HepG2 (cell line): Measurements from ENCODE around the gene B3GNT9. TPM values are rescaled to one million over a fixed set of nuclear protein-coding genes. Genes with fewer than 3 reads are reported as not detected.
A peak's percentile ranks its signal among the peaks of the same experiment; 100 is the strongest.

ENCODE experiments used
- ATAC-seq: fragments of 200-7000 bp; cut with Tn5 transposase; 3 replicates; pipeline ENCODE4 v1.9.1; 2020; ENCODE audit warnings: mild to moderate bottlenecking, moderate library complexity
- BruUV-seq: library from RNA; stranded (reverse); fragments of 400-500 nt; replicated peaks from 2 replicates; lab custom pipeline; 2021; lab: Mats Ljungman, UMichigan
- CTCF ChIA-PET: fragments of 300-600 bp; formaldehyde crosslinking; extraction: SDS; loops from one replicate; lab custom pipeline; 2021; ENCODE audit warnings: low total read pairs, inconsistent platforms, low intra/inter-chr PET ratio; lab: Yijun Ruan, JAX
- POLR2A ChIA-PET: fragments of 350-600 bp; sonication (Branson Sonifier 250); formaldehyde crosslinking; loops from one replicate; lab custom pipeline; 2020; ENCODE audit warnings: antibody characterized with exemption, inconsistent platforms; lab: Yijun Ruan, JAX
- DNase-seq: peaks from one replicate; pipeline ENCODE4 v3.0.0-alpha.2; 2015; ENCODE audit warnings: low spot score
- FAIRE-seq: peaks from 3 replicates; lab custom pipeline; 2011; peaks lifted over from hg19 to GRCh38; lab: Jason Lieb, UNC
- H2AFZ ChIP-seq: one replicate; pipeline ENCODE4 v1.6.1; 2011; ENCODE audit warnings: low read length, inconsistent platforms
- H3K27ac ChIP-seq: fragments of 300-600 bp; 3 replicates; pipeline ENCODE4 v1.8.0; 2011; ENCODE audit warnings: mixed run types, mild to moderate bottlenecking, mixed read lengths, low read length, inconsistent platforms; ENCODE audit not compliant: insufficient read depth; ENCODE audit errors: extremely low read length
- H3K27me3 ChIP-seq, 2 experiments: fragments of 200-600 bp in 1 of 2; 2 replicates in 1 of 2; 3 replicates in 1 of 2; pipeline versions ENCODE4 v1.6.0 to v1.8.0; 2011; ENCODE audit warnings: low read length in 2 of 2, mild to moderate bottlenecking in 2 of 2, moderate library complexity in 2 of 2, inconsistent platforms in 1 of 2; ENCODE audit not compliant: insufficient read depth in 2 of 2, control insufficient read depth in 1 of 2
- H3K36me3 ChIP-seq, 2 experiments: fragments of 200-600 bp in 1 of 2; replicated peaks in 1 of 2; 2 replicates in 1 of 2; 3 replicates in 1 of 2; pipeline versions ENCODE4 v1.5.1 to v1.8.0; 2011; ENCODE audit warnings: low read length in 2 of 2, inconsistent platforms in 1 of 2; ENCODE audit not compliant: insufficient read depth in 2 of 2, control insufficient read depth in 1 of 2
- H3K4me1 ChIP-seq: 2 replicates; pipeline ENCODE4 v1.5.1; 2012; ENCODE audit warnings: low read length, inconsistent platforms; ENCODE audit not compliant: insufficient read depth
- H3K4me2 ChIP-seq: 2 replicates; pipeline ENCODE4 v1.6.0; 2011; ENCODE audit warnings: low read depth, low read length, inconsistent platforms
- H3K4me3 ChIP-seq, 3 experiments: fragments of 200-600 bp in 1 of 3; sonication (generic), shearing (Covaris generic) in 1 of 3; replicated peaks in 1 of 3; 2 replicates each; pipeline ENCODE4 v1.5.1; 2011 to 2016; ENCODE audit warnings: low read length in 3 of 3, inconsistent platforms in 2 of 3, low read depth in 2 of 3, mild to moderate bottlenecking in 2 of 3, control low read depth in 1 of 3, mixed read lengths in 1 of 3; ENCODE audit not compliant: insufficient read depth in 1 of 3
- H3K79me2 ChIP-seq: one replicate; pipeline ENCODE4 v1.6.1; 2011; ENCODE audit warnings: low read length, inconsistent platforms; ENCODE audit not compliant: insufficient read depth
- H3K9ac ChIP-seq: 2 replicates; pipeline ENCODE4 v1.6.0; 2011; ENCODE audit warnings: mild to moderate bottlenecking, low read depth, low read length, inconsistent platforms; ENCODE audit not compliant: insufficient read depth
- H3K9me3 ChIP-seq: 2 replicates; pipeline ENCODE4 v1.5.1; 2012; ENCODE audit warnings: mild to moderate bottlenecking, low read length
- H4K20me1 ChIP-seq: 2 replicates; pipeline ENCODE4 v1.6.0; 2011; ENCODE audit warnings: inconsistent platforms, mild to moderate bottlenecking, low read length, moderate library complexity; ENCODE audit not compliant: insufficient read depth
- AGO2 ChIP-seq: fragments of 200-400 bp; formaldehyde crosslinking; optimal IDR thresholded peaks from 2 replicates; pipeline ENCODE3; 2017; ENCODE audit warnings: mild to moderate bottlenecking, low read depth, low read length, moderate library complexity
- HNF4A ChIP-seq: sonication (generic); formaldehyde crosslinking; IDR thresholded peaks from 2 replicates; pipeline ENCODE4 v1.4.0; 2020; ENCODE audit warnings: missing genetic modification reagents
- KDM1A ChIP-seq: IDR thresholded peaks from 2 replicates; pipeline ENCODE4 v1.6.1; 2016; ENCODE audit warnings: missing compliant biosample characterization
- NKX3-1 ChIP-seq: sonication (generic); formaldehyde crosslinking; IDR thresholded peaks from 2 replicates; pipeline ENCODE4 v1.5.0; 2020; ENCODE audit warnings: missing genetic modification reagents
- ONECUT2 ChIP-seq: sonication (generic); formaldehyde crosslinking; IDR thresholded peaks from 2 replicates; pipeline ENCODE4 v1.4.0; 2020; ENCODE audit warnings: missing genetic modification reagents
- POLR2A ChIP-seq, 2 experiments: IDR thresholded peaks; 2 replicates each; pipeline ENCODE4 v1.6.1; 2011; ENCODE audit warnings: low read depth in 2 of 2, low read length in 2 of 2, mild to moderate bottlenecking in 1 of 2, moderate library complexity in 1 of 2; ENCODE audit not compliant: insufficient read depth in 1 of 2
- RCOR2 ChIP-seq: IDR thresholded peaks from 2 replicates; pipeline ENCODE4 v1.6.1; 2016; ENCODE audit warnings: missing biosample characterization, missing genetic modification reagents
- TRIM24 ChIP-seq: sonication (generic); formaldehyde crosslinking; IDR thresholded peaks from 2 replicates; pipeline ENCODE4 v1.8.0; 2022; ENCODE audit warnings: mild to moderate bottlenecking, missing genetic modification reagents
- ZFP36L1 ChIP-seq: sonication (generic); formaldehyde crosslinking; IDR thresholded peaks from 2 replicates; pipeline ENCODE4 v1.8.0; 2022; ENCODE audit warnings: mild to moderate bottlenecking, missing genetic modification reagents, moderate library complexity
- WGBS: methylation state at CpG from one replicate; pipeline ENCODE4 v1.1.6; 2017; ENCODE audit warnings: low lambda C conversion rate; 5-methylcytosine and 5-hydroxymethylcytosine counted together
- in situ Hi-C: cut with HindIII; loops from 2 replicates; pipeline ENCODE4 v1.10.0; 2017; ENCODE audit warnings: low pct_unique_long_range_greater_than_20kb; ENCODE audit not compliant: extremely low pct_ligation_motif_present
- intact Hi-C: fragments of 100-400 bp; cut with micrococcal nuclease; formaldehyde crosslinking; loops from one replicate; pipeline ENCODE4 v1.10.0; 2022; ENCODE audit not compliant: unreplicated experiment
- polyA plus RNA-seq, 8 experiments: library from polyadenylated mRNA; depleted of rRNA in 3 of 8; stranded (reverse) in 7 of 8; unstranded in 1 of 8; fragments of >200 nt; fragmentation: Illumina TruSeq in 4 of 8; extraction: Trizol in 4 of 8; gene quantifications; 2 replicates each; pipeline versions ENCODE4 v1.2.1 to v1.2.3, GENCODE V29; 2011 to 2016; ENCODE audit warnings: low read depth in 4 of 8, missing spikeins in 1 of 8, mixed read lengths in 1 of 8; ENCODE audit not compliant: insufficient read depth in 1 of 8
- total RNA-seq, 5 experiments: library from RNA; depleted of rRNA; stranded (reverse); fragments of >200 nt; fragmentation: Illumina TruSeq; extraction: Trizol; gene quantifications; 2 replicates each; pipeline ENCODE4 v1.2.3, GENCODE V29; 2016; ENCODE audit warnings: low read depth in 1 of 5
- TF ChIP-seq, protein P1 (sequence below): sonication (generic); formaldehyde crosslinking; IDR thresholded peaks from 2 replicates; pipeline ENCODE4 v1.4.0; 2020; ENCODE audit warnings: mild to moderate bottlenecking, missing genetic modification reagents

The B3GNT9 gene
- total and polyA plus RNA-seq, 2 of the 13 experiments (the other 11 are each of a cell fraction or from before 2014, with no cell fraction given), result 1.5 to 3.1 TPM

GRCh38 chr16:67144943-67145342 is 5.9 kb downstream of the B3GNT9 start:
- H3K4me1 ChIP-seq, result peaks cover 8% of the 10 kb centered on the region
- no peak for ATAC-seq
- no peak overlapping the region for H3K4me3 ChIP-seq
- H3K27ac ChIP-seq, result no peak overlapping the region
- H3K36me3 ChIP-seq, result peaks cover 70 to 91% of the 10 kb centered on the region in 2 experiments
- no peaks in the 10 kb centered on the region for H3K79me2 ChIP-seq
- no peak overlapping the region for H3K4me2 ChIP-seq
- 100% methylated on average over 2 of the region's 2 CpGs for whole genome bisulfite sequencing
- no peak overlapping the region for H2AFZ ChIP-seq
- ChIA-PET POLR2A (no interaction called here), CTCF (no interaction called here)
- no peak for FAIRE-seq
- H4K20me1 ChIP-seq, result peaks cover 9% of the 10 kb centered on the region; the same call in 1 of the 2 replicates
- in situ Hi-C loops, result no loop called here
- BruUV-seq, result no TSS peak
- H3K9ac ChIP-seq, result no peak overlapping the region
- DNase-seq, result no peak
- intact Hi-C loops, result no loop called here
- no peaks in the 10 kb centered on the region for H3K27me3 ChIP-seq
- H3K9me3 ChIP-seq, result no peaks in the 10 kb centered on the region
- TF ChIP-seq KDM1A (CRISPR knock-in tag) (no peak), TRIM24 (no peak), AGO2 (peak; percentile 63), NKX3-1 (CRISPR knock-in tag) (no peak), ONECUT2 (CRISPR knock-in tag) (no peak), ZFP36L1 (CRISPR knock-in tag) (no peak), HNF4A (CRISPR knock-in tag) (no peak), POLR2A (IDR thresholded peaks at IDR 0.05; ENCODE audit: insufficient read depth in 1 of 2, low read depth in 2 of 2, low read length in 2 of 2) (0 out of 4 replicates have a peak, but pooled peaks of 1 of the 2 experiments have one; percentile 33)
- TF ChIP-seq, protein P1, sequence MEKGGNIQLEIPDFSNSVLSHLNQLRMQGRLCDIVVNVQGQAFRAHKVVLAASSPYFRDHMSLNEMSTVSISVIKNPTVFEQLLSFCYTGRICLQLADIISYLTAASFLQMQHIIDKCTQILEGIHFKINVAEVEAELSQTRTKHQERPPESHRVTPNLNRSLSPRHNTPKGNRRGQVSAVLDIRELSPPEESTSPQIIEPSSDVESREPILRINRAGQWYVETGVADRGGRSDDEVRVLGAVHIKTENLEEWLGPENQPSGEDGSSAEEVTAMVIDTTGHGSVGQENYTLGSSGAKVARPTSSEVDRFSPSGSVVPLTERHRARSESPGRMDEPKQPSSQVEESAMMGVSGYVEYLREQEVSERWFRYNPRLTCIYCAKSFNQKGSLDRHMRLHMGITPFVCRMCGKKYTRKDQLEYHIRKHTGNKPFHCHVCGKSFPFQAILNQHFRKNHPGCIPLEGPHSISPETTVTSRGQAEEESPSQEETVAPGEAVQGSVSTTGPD (CRISPR knock-in tag), result no peak

- no peak for FAIRE-seq
- BruUV-seq, result no TSS peak
- no peak overlapping the region for H3K4me3 ChIP-seq
- intact Hi-C loops, result no loop called here
- ATAC-seq, result no peak; the same call in 2 of the 3 replicates
- no peak overlapping the region for H3K9ac ChIP-seq
- DNase-seq, result no peak
- H2AFZ ChIP-seq, result no peak overlapping the region
- H3K27me3 ChIP-seq, result no peaks in the 10 kb centered on the region
- 100% methylated on average over 3 of the region's 9 CpGs for WGBS
- ChIA-PET CTCF (no interaction called here), POLR2A (interaction anchor here (0.5 to 4.1 kb wide), 2 partner anchors 8 to 119 kb away, joined by 4 to 16 read pairs; partner anchors contain the start of gene B3GNT9)
- no peak overlapping the region for H3K27ac ChIP-seq
- no peak overlapping the region for H3K4me2 ChIP-seq
- no peaks in the 10 kb centered on the region for H3K9me3 ChIP-seq
- peaks cover 81 to 99% of the 10 kb centered on the region in 2 experiments for H3K36me3 ChIP-seq
- in situ Hi-C loops, result no loop called here
- no peak for TF ChIP-seq RCOR2 (CRISPR knock-in tag)
- peak; percentile 94 for TF ChIP-seq AGO2
- TF ChIP-seq HNF4A (CRISPR knock-in tag), result no peak
- H4K20me1 ChIP-seq, result no peaks in the 10 kb centered on the region
- H3K4me1 ChIP-seq, result peaks cover 8% of the 10 kb centered on the region
- H3K79me2 ChIP-seq, result no peaks in the 10 kb centered on the region
Observed at GRCh38 chr16:67142342-67142741, 8.5 kb downstream of the B3GNT9 start.
